Esophagus muscularis mucosa (tissue), 4 donors: ENCODE results near the gene PNPLA3. TPM values are rescaled to one million over a fixed set of nuclear protein-coding genes. Genes with fewer than 3 reads are reported as not detected.

ENCODE experiments used
- DNase-seq: peaks from one replicate; pipeline ENCODE4 v3.0.0-alpha.2; 2017; ENCODE audit errors: extremely low spot score
- H3K27ac ChIP-seq, 4 donors: fragments of 200-600 bp; sonication (generic); replicated peaks in 1 of 4; 1 replicate in 3 of 4; 2 replicates in 1 of 4; pipeline ENCODE4 v1.5.1; 2016 to 2019; ENCODE audit warnings: mild to moderate bottlenecking in 1 of 4
- H3K27me3 ChIP-seq, 4 donors: fragments of 200-600 bp; sonication (generic); one replicate each; pipeline versions ENCODE4 v1.5.1 to v1.6.0; 2016 to 2019
- H3K36me3 ChIP-seq, 4 donors: fragments of 200-600 bp; sonication (generic); one replicate each; pipeline ENCODE4 v1.5.1; 2016 to 2019
- H3K4me1 ChIP-seq, 4 donors: fragments of 200-600 bp; sonication (generic); one replicate each; pipeline ENCODE4 v1.5.1; 2016 to 2019
- H3K4me3 ChIP-seq, 4 donors: fragments of 200-600 bp; sonication (generic); 1 replicate in 2 of 4; 2 replicates in 2 of 4; pipeline ENCODE4 v1.5.1; 2016 to 2019; ENCODE audit warnings: mild to moderate bottlenecking in 4 of 4, moderate library complexity in 1 of 4
- H3K9me3 ChIP-seq, 4 donors: fragments of 200-600 bp; sonication (generic); 1 replicate in 3 of 4; 2 replicates in 1 of 4; pipeline ENCODE4 v1.5.1; 2016 to 2019
- CTCF ChIP-seq, 3 experiments: fragments of 200-600 bp in 2 of 3; fragments of 450-650 bp in 1 of 3; sonication (generic) in 2 of 3; IDR thresholded peaks; one replicate each; pipeline ENCODE4 v1.5.1; 2017 to 2019; ENCODE audit warnings: antibody characterized with exemption in 3 of 3, mild to moderate bottlenecking in 2 of 3, moderate library complexity in 1 of 3
- EP300 ChIP-seq: sonication (generic); formaldehyde crosslinking; IDR thresholded peaks from one replicate; pipeline ENCODE4 v1.6.1; 2017; ENCODE audit warnings: antibody characterized with exemption
- POLR2A ChIP-seq: fragments of 450-650 bp; IDR thresholded peaks from one replicate; pipeline ENCODE4 v1.6.1; 2017; ENCODE audit warnings: antibody characterized with exemption, moderate library complexity, mild to moderate bottlenecking, low read depth
- POLR2AphosphoS5 ChIP-seq, 2 donors: sonication (generic); formaldehyde crosslinking; IDR thresholded peaks; one replicate each; pipeline ENCODE4 v1.6.1; 2017; ENCODE audit warnings: antibody characterized with exemption in 2 of 2
- WGBS: methylation state at CpG from one replicate; pipeline ENCODE4 v1.1.5; 2018; 5-methylcytosine and 5-hydroxymethylcytosine counted together
- intact Hi-C: fragments of 100-400 bp; cut with DNase I; formaldehyde crosslinking; loops from one replicate; pipeline ENCODE4 v1.15.1; 2023
- total RNA-seq, 4 donors: library from RNA; depleted of rRNA; stranded (reverse); fragments of >200 nt; gene quantifications; one replicate each; pipeline versions ENCODE4 v1.1.0 to v1.2.1, GENCODE V29; 2016

The PNPLA3 gene
- total RNA-seq, 4 donors from 2014 or later: 0.39 TPM; not detected in 3

GRCh38 chr22:43976861-43977795 is 53.5 kb downstream of the PNPLA3 start:
- no peaks in the 10 kb centered on the region for H3K4me1 ChIP-seq
- TF ChIP-seq EP300: no peak
- no peak for TF ChIP-seq POLR2AphosphoS5 (IDR thresholded peaks at IDR 0.05)
- no peak for TF ChIP-seq CTCF (IDR thresholded peaks at IDR 0.05)
- TF ChIP-seq POLR2A: no peak
- intact Hi-C loops: no loop called here
- H3K4me3 ChIP-seq: no peak overlapping the region
- H3K27me3 ChIP-seq: no peaks in the 10 kb centered on the region
- H3K27ac ChIP-seq: no peak overlapping the region
- H3K9me3 ChIP-seq: no peaks in the 10 kb centered on the region
- DNase-seq: no peak
- WGBS: 84% methylated on average over 19 of the region's 19 CpGs
- peaks cover 56 to 100% (median 93%) of the 10 kb centered on the region in 4 donors for H3K36me3 ChIP-seq

GRCh38 chr22:43978558-43978957 is 55.0 kb downstream of the PNPLA3 start:
- intact Hi-C loops: no loop called here
- H3K4me3 ChIP-seq: no peak overlapping the region
- 79% methylated on average over 4 of the region's 4 CpGs for WGBS

GRCh38 chr22:43980579-43980978 is 57.0 kb downstream of the PNPLA3 start:
- WGBS: 100% methylated on average over 7 of the region's 7 CpGs
- Histone ChIP-seq H3K9me3 (no peaks in the 10 kb centered on the region), H3K27ac (no peak overlapping the region), H3K4me3 (no peak overlapping the region), H3K27me3 (no peaks in the 10 kb centered on the region), H3K4me1 (no peaks in the 10 kb centered on the region), H3K36me3 (peaks cover 54 to 100% (median 94%) of the 10 kb centered on the region in 4 donors)
- intact Hi-C loops: no loop called here
- no peak for DNase-seq
- TF ChIP-seq POLR2AphosphoS5 (IDR thresholded peaks at IDR 0.05) (no peak), POLR2A (no peak), CTCF (IDR thresholded peaks at IDR 0.05) (no peak), EP300 (no peak)

More at GRCh38 chr22:43978558-43978957, 55.0 kb downstream of the PNPLA3 start:
- no peak for DNase-seq
- Histone ChIP-seq H3K27me3 (no peaks in the 10 kb centered on the region), H3K27ac (no peak overlapping the region), H3K9me3 (no peaks in the 10 kb centered on the region), H3K36me3 (peaks cover 56 to 100% (median 94%) of the 10 kb centered on the region in 4 donors), H3K4me1 (no peaks in the 10 kb centered on the region)
- TF ChIP-seq POLR2A (no peak), CTCF (IDR thresholded peaks at IDR 0.05) (no peak), EP300 (no peak), POLR2AphosphoS5 (IDR thresholded peaks at IDR 0.05) (no peak)

GRCh38 chr22:43980996-43981395 is 57.4 kb downstream of the PNPLA3 start:
- Histone ChIP-seq H3K4me3 (no peak overlapping the region), H3K9me3 (no peaks in the 10 kb centered on the region), H3K27ac (no peak overlapping the region), H3K36me3 (peaks cover 56 to 98% (median 94%) of the 10 kb centered on the region in 4 donors), H3K4me1 (no peaks in the 10 kb centered on the region), H3K27me3 (no peaks in the 10 kb centered on the region)
- 97% methylated on average over 14 of the region's 17 CpGs for WGBS
- no peak for DNase-seq
- no peak for TF ChIP-seq EP300
- TF ChIP-seq POLR2A: no peak
- TF ChIP-seq CTCF (IDR thresholded peaks at IDR 0.05): no peak
- no peak for TF ChIP-seq POLR2AphosphoS5 (IDR thresholded peaks at IDR 0.05)
- intact Hi-C loops: no loop called here
